Caco-2 (cell line): ENCODE measurements around the gene RIPOR2. TPM values are rescaled to one million over a fixed set of nuclear protein-coding genes. Genes with fewer than 3 reads are reported as not detected.

ENCODE experiments used
- BruUV-seq: library from RNA; stranded (reverse); fragments of 400-500 nt; replicated peaks from 2 replicates; lab custom pipeline; 2021; lab: Mats Ljungman, UMichigan
- CTCF ChIA-PET: fragments of 300-600 bp; sonication (Branson Sonifier 250); formaldehyde crosslinking; loops from one replicate; lab custom pipeline; 2022; ENCODE audit warnings: antibody characterized with exemption; lab: Charles Lee
- POLR2A ChIA-PET: fragments of 300-600 bp; sonication (Branson Sonifier 250); formaldehyde crosslinking; loops from one replicate; lab custom pipeline; 2022; ENCODE audit warnings: antibody characterized with exemption; lab: Charles Lee
- DNase-seq, 2 experiments: peaks; one replicate each; pipeline versions ENCODE4 v3.0.0 to v3.0.0-alpha.2; 2020 to 2022
- H3K27me3 ChIP-seq: replicated peaks from 2 replicates; pipeline ENCODE4 v1.6.0; 2011; ENCODE audit warnings: low read length; ENCODE audit not compliant: control insufficient read depth, insufficient read depth
- H3K36me3 ChIP-seq: 2 replicates; pipeline ENCODE4 v1.5.1; 2011; ENCODE audit warnings: low read length; ENCODE audit not compliant: control insufficient read depth, insufficient read depth
- H3K4me1 ChIP-seq: fragments of 250-450 bp; sonication (Bioruptor Pico); 2 replicates; pipeline ENCODE4 v1.5.1; 2020; ENCODE audit warnings: mild to moderate bottlenecking
- H3K4me3 ChIP-seq: 2 replicates; pipeline ENCODE4 v1.5.1; 2011; ENCODE audit warnings: low read depth, mild to moderate bottlenecking, control low read depth, low read length
- H3K9me3 ChIP-seq: fragments of 250-450 bp; sonication (Bioruptor Pico); 2 replicates; pipeline ENCODE4 v1.5.1; 2020; ENCODE audit warnings: mild to moderate bottlenecking, moderate library complexity
- H3K27ac Mint-ChIP-seq: one replicate; pipeline ENCODE4 v1.8.0; 2022; ENCODE audit warnings: mixed read lengths; ENCODE audit not compliant: unreplicated experiment
- H3K27me3 Mint-ChIP-seq: one replicate; pipeline ENCODE4 v1.8.0; 2022; ENCODE audit warnings: mixed read lengths; ENCODE audit not compliant: insufficient read depth, unreplicated experiment
- H3K36me3 Mint-ChIP-seq: one replicate; pipeline ENCODE4 v1.8.0; 2022; ENCODE audit warnings: mild to moderate bottlenecking, mixed read lengths; ENCODE audit not compliant: insufficient read depth, unreplicated experiment
- H3K4me1 Mint-ChIP-seq: one replicate; pipeline ENCODE4 v1.8.0; 2022; ENCODE audit warnings: low read depth, mixed read lengths; ENCODE audit not compliant: unreplicated experiment
- H3K4me3 Mint-ChIP-seq: one replicate; pipeline ENCODE4 v1.8.0; 2022; ENCODE audit warnings: mild to moderate bottlenecking, moderate library complexity, mixed read lengths; ENCODE audit not compliant: unreplicated experiment
- H3K9me3 Mint-ChIP-seq: one replicate; pipeline ENCODE4 v1.8.0; 2022; ENCODE audit warnings: mixed read lengths; ENCODE audit not compliant: unreplicated experiment
- CTCF ChIP-seq, 2 experiments: fragments of 200-600 bp in 1 of 2; IDR thresholded peaks; 1 replicate in 1 of 2; 2 replicates in 1 of 2; pipeline versions ENCODE4 v1.5.1 to v1.8.0; 2011 to 2022; ENCODE audit warnings: antibody characterized with exemption in 1 of 2, control low read depth in 1 of 2, inconsistent platforms in 1 of 2, low read depth in 1 of 2, low read length in 1 of 2, mild to moderate bottlenecking in 1 of 2, moderate library complexity in 1 of 2; ENCODE audit not compliant: insufficient read depth in 1 of 2, severe bottlenecking in 1 of 2, unreplicated experiment in 1 of 2
- intact Hi-C: fragments of 100-400 bp; cut with micrococcal nuclease; formaldehyde crosslinking; loops from one replicate; pipeline ENCODE4 v1.10.0; 2022; ENCODE audit not compliant: unreplicated experiment
- total RNA-seq: library from RNA; stranded (reverse); gene quantifications from 2 replicates; pipeline ENCODE4 v1.2.3, GENCODE V29; 2022

RIPOR2 gene
- total RNA-seq, 1 experiment from 2014 or later = 0.64 TPM

GRCh38 chr6:24774696-24775519 is 160.9 kb downstream of the RIPOR2 start, which contains the start of gene GMNN:
Gene GMNN, plus strand, starts transcription at chr6:24774937. Its CDS starts 2,310 bp downstream, at chr6:24777247.
- peak; percentile 97 to 98 for DNase-seq
- Histone ChIP-seq H3K9me3 (no peaks in the 10 kb centered on the region), H3K4me3 (peak within 1 kb of the TSS; percentile 92), H3K4me1 (peaks cover 33% of the 10 kb centered on the region), H3K36me3 (0 out of 2 replicates have a peak, but pooled peaks cover 2% of the 10 kb centered on the region), H3K27me3 (no peaks in the 10 kb centered on the region)
- peak within 1 kb of the TSS; percentile 93 for H3K4me3 Mint-ChIP-seq
- no peaks in the 10 kb centered on the region for H3K27me3 Mint-ChIP-seq
- CTCF ChIA-PET = no interaction called here
- H3K4me1 Mint-ChIP-seq = peaks cover 7% of the 10 kb centered on the region
- H3K27ac Mint-ChIP-seq = peak within 1 kb of the TSS; percentile 95
- POLR2A ChIA-PET = interaction anchor here (0.6 to 0.8 kb wide), 2 partner anchors 271 to 1329 kb away, joined by 3 read pairs; no protein-coding TSS in a partner anchor
- intact Hi-C loops = loop anchor here (1.0 kb wide), 1 partner anchor 54 kb away; no protein-coding TSS in a partner anchor
- H3K9me3 Mint-ChIP-seq = no peaks in the 10 kb centered on the region
- BruUV-seq = TSS peak; percentile 75
- H3K36me3 Mint-ChIP-seq = peaks cover 30% of the 10 kb centered on the region
- no peak for TF ChIP-seq CTCF (IDR thresholded peaks at IDR 0.05; ENCODE audit: insufficient read depth in 1 of 2, low read depth in 1 of 2, low read length in 1 of 2, severe bottlenecking in 1 of 2, unreplicated experiment in 1 of 2)

GRCh38 chr6:24768361-24768760 is 167.4 kb downstream of the RIPOR2 start:
- CTCF ChIA-PET = no interaction called here
- no peak overlapping the region for H3K4me3 Mint-ChIP-seq
- no TSS peak for BruUV-seq

More at GRCh38 chr6:24768361-24768760, 167.4 kb downstream of the RIPOR2 start:
- Mint-ChIP-seq H3K9me3 (no peaks in the 10 kb centered on the region), H3K27me3 (no peaks in the 10 kb centered on the region), H3K27ac (no peak overlapping the region), H3K36me3 (no peaks in the 10 kb centered on the region), H3K4me1 (peaks cover 13% of the 10 kb centered on the region)
- Histone ChIP-seq H3K4me3 (no peak overlapping the region), H3K27me3 (no peaks in the 10 kb centered on the region), H3K4me1 (no peaks in the 10 kb centered on the region; the same call in 1 of the 2 replicates), H3K36me3 (no peaks in the 10 kb centered on the region), H3K9me3 (no peaks in the 10 kb centered on the region)
- TF ChIP-seq CTCF (IDR thresholded peaks at IDR 0.05; ENCODE audit: insufficient read depth in 1 of 2, low read depth in 1 of 2, low read length in 1 of 2, severe bottlenecking in 1 of 2, unreplicated experiment in 1 of 2) = no peak
- intact Hi-C loops = no loop called here
- POLR2A ChIA-PET = no interaction called here
- DNase-seq = no peak
